ENCODE measurements around the gene MRS2.

Gene MRS2

GRCh38 chr6:24444588-24444987, 41.9 kb downstream of the MRS2 start:
- ATAC-seq: no peak
- TF ChIP-seq ZFP3 (CRISPR knock-in tag; IDR thresholded peaks at IDR 0.05): no peak
- no peak for TF ChIP-seq OSR1 (CRISPR knock-in tag; IDR thresholded peaks at IDR 0.05)
- TF ChIP-seq ZFP30 (CRISPR knock-in tag; IDR thresholded peaks at IDR 0.05): no peak
- TF ChIP-seq ZNF565 (CRISPR knock-in tag; conservative IDR thresholded peaks at IDR 0.05; ENCODE audit: low read depth): no peak
- no peak for TF ChIP-seq ESRRG (CRISPR knock-in tag; IDR thresholded peaks at IDR 0.05)
- no peak for TF ChIP-seq TSHZ2 (CRISPR knock-in tag; IDR thresholded peaks at IDR 0.05)
- TF ChIP-seq TCF4 (CRISPR knock-in tag; IDR thresholded peaks at IDR 0.05; ENCODE audit: borderline replicate concordance): no peak
- TF ChIP-seq ARNTL (CRISPR knock-in tag; IDR thresholded peaks at IDR 0.05; ENCODE audit: borderline replicate concordance, low read depth): no peak
- TF ChIP-seq CSDC2 (CRISPR knock-in tag; IDR thresholded peaks at IDR 0.05): no peak
- no peak for TF ChIP-seq ZNF8 (CRISPR knock-in tag; IDR thresholded peaks at IDR 0.05)
- TF ChIP-seq ZNF70 (CRISPR knock-in tag; IDR thresholded peaks at IDR 0.05): no peak

- no peak for TF ChIP-seq ZFP30 (CRISPR knock-in tag; IDR thresholded peaks at IDR 0.05)
- no peak for TF ChIP-seq OSR1 (CRISPR knock-in tag; IDR thresholded peaks at IDR 0.05)
- no peak for TF ChIP-seq PATZ1 (CRISPR knock-in tag; IDR thresholded peaks at IDR 0.05; ENCODE audit: borderline replicate concordance)
- TF ChIP-seq TSHZ2 (CRISPR knock-in tag; IDR thresholded peaks at IDR 0.05): no peak
- TF ChIP-seq GLIS3 (CRISPR knock-in tag; IDR thresholded peaks at IDR 0.05): no peak
- no peak for TF ChIP-seq PPARA (CRISPR knock-in tag; IDR thresholded peaks at IDR 0.05; ENCODE audit: borderline replicate concordance)
- TF ChIP-seq ZFP3 (CRISPR knock-in tag; IDR thresholded peaks at IDR 0.05): no peak
- TF ChIP-seq TOX (CRISPR knock-in tag; IDR thresholded peaks at IDR 0.05; ENCODE audit: borderline replicate concordance): no peak
- no peak for TF ChIP-seq RARB (CRISPR knock-in tag; IDR thresholded peaks at IDR 0.05)
- TF ChIP-seq CSRNP3 (CRISPR knock-in tag; IDR thresholded peaks at IDR 0.05): no peak
- no peak for TF ChIP-seq SNAI2 (CRISPR knock-in tag; IDR thresholded peaks at IDR 0.05)
- no peak for ATAC-seq
Observed at GRCh38 chr6:24445704-24446103, 43.0 kb downstream of the MRS2 start.

GRCh38 chr6:24446670-24447069, 43.9 kb downstream of the MRS2 start:
- no peak for ATAC-seq
- TF ChIP-seq GLIS3 (CRISPR knock-in tag; IDR thresholded peaks at IDR 0.05) (no peak), TCF4 (CRISPR knock-in tag; IDR thresholded peaks at IDR 0.05; ENCODE audit: borderline replicate concordance) (no peak), ZNF70 (CRISPR knock-in tag; IDR thresholded peaks at IDR 0.05) (no peak), BACH2 (CRISPR knock-in tag; IDR thresholded peaks at IDR 0.05; ENCODE audit: borderline replicate concordance) (no peak), ESRRG (CRISPR knock-in tag; IDR thresholded peaks at IDR 0.05) (no peak), RARB (CRISPR knock-in tag; IDR thresholded peaks at IDR 0.05) (no peak), CREB5 (CRISPR knock-in tag; IDR thresholded peaks at IDR 0.05; ENCODE audit: low read depth) (no peak), ZNF565 (CRISPR knock-in tag; conservative IDR thresholded peaks at IDR 0.05; ENCODE audit: low read depth) (no peak), ZNF8 (CRISPR knock-in tag; IDR thresholded peaks at IDR 0.05) (no peak), ZFP3 (CRISPR knock-in tag; IDR thresholded peaks at IDR 0.05) (no peak), TSHZ2 (CRISPR knock-in tag; IDR thresholded peaks at IDR 0.05) (no peak), CSDC2 (CRISPR knock-in tag; IDR thresholded peaks at IDR 0.05) (no peak), PPARA (CRISPR knock-in tag; IDR thresholded peaks at IDR 0.05; ENCODE audit: borderline replicate concordance) (no peak), ARNTL (CRISPR knock-in tag; IDR thresholded peaks at IDR 0.05; ENCODE audit: borderline replicate concordance, low read depth) (no peak), ISL1 (CRISPR knock-in tag; IDR thresholded peaks at IDR 0.05) (no peak)

Data from SK-N-SH treated with all-trans-retinoic acid at 6 μM for 48 hours (cell line).